AG04449 (cell line): ENCODE measurements around the gene SLC22A2.

Source experiments
- CTCF ChIA-PET: fragments of 350-600 bp; formaldehyde crosslinking; extraction: SDS; loops from one replicate; lab custom pipeline; 2021; ENCODE audit warnings: antibody characterized with exemption; lab: Yijun Ruan, JAX
- POLR2A ChIA-PET: fragments of 400-600, 350-600 bp; formaldehyde crosslinking; extraction: SDS; loops from one replicate; lab custom pipeline; 2020; ENCODE audit warnings: antibody characterized with exemption, inconsistent platforms; lab: Yijun Ruan, JAX
- DNase-seq: peaks from one replicate; pipeline ENCODE4 v3.0.0-alpha.2; 2010; ENCODE audit warnings: low read depth, low spot score
- H3K4me3 ChIP-seq: 2 replicates; pipeline ENCODE4 v1.5.1; 2011; ENCODE audit warnings: low read depth, mild to moderate bottlenecking, control low read depth, low read length
- CTCF ChIP-seq: IDR thresholded peaks from one replicate; pipeline ENCODE4 v1.5.1; 2011; ENCODE audit warnings: mild to moderate bottlenecking, moderate library complexity, low read length, control low read depth, inconsistent platforms; ENCODE audit not compliant: insufficient read depth; ENCODE audit errors: missing control alignments

SLC22A2 gene

GRCh38 chr6:160270347-160270746 is 11.7 kb upstream of the SLC22A2 start:
- no peak for DNase-seq
- POLR2A ChIA-PET: no interaction called here
- no peak overlapping the region for H3K4me3 ChIP-seq
- CTCF ChIA-PET: no interaction called here
- no peak for TF ChIP-seq CTCF

- CTCF ChIA-PET: no interaction called here
Observed at GRCh38 chr6:160269771-160270170, 11.2 kb upstream of the SLC22A2 start.

GRCh38 chr6:160269023-160269521 is 10.5 kb upstream of the SLC22A2 start:
- ChIA-PET POLR2A (no interaction called here), CTCF (no interaction called here)
- no peak overlapping the region for H3K4me3 ChIP-seq
- no peak for TF ChIP-seq CTCF
- no peak for DNase-seq

More at GRCh38 chr6:160269771-160270170, 11.2 kb upstream of the SLC22A2 start:
- TF ChIP-seq CTCF: no peak
- POLR2A ChIA-PET: no interaction called here
- no peak for DNase-seq
- no peak overlapping the region for H3K4me3 ChIP-seq

GRCh38 chr6:160267102-160267501 is 8.5 kb upstream of the SLC22A2 start:
- ChIA-PET CTCF (no interaction called here), POLR2A (no interaction called here)
- TF ChIP-seq CTCF: no peak
- H3K4me3 ChIP-seq: no peak overlapping the region
- DNase-seq: no peak

GRCh38 chr6:160265869-160266476 is 7.4 kb upstream of the SLC22A2 start:
- H3K4me3 ChIP-seq: no peak overlapping the region
- CTCF ChIA-PET: no interaction called here
- no peak for TF ChIP-seq CTCF
- DNase-seq: no peak
- POLR2A ChIA-PET: no interaction called here

- no peak overlapping the region for H3K4me3 ChIP-seq
- DNase-seq: no peak
- TF ChIP-seq CTCF: no peak
- ChIA-PET CTCF (no interaction called here), POLR2A (no interaction called here)
Observed at GRCh38 chr6:160264061-160264612, 5.5 kb upstream of the SLC22A2 start.
